ENCODE data around the gene PRKCA.

The PRKCA gene

GRCh38 chr17:66803474-66803951 is 501.1 kb downstream of the PRKCA start:
- Histone ChIP-seq H3K27me3 (no peaks in the 10 kb centered on the region), H3K4me1 (peaks cover 11% of the 10 kb centered on the region; the same call in 1 of the 2 replicates), H3K9me3 (no peaks in the 10 kb centered on the region), H3K4me3 (ENCODE audit: low read depth, low read length) (no peak overlapping the region), H3K36me3 (no peaks in the 10 kb centered on the region)
- no peak for DNase-seq
- no peak for TF ChIP-seq CTCF (IDR thresholded peaks at IDR 0.05; ENCODE audit: low read depth, low read length)

- peaks cover 11% of the 10 kb centered on the region; the same call in 1 of the 2 replicates for H3K4me1 ChIP-seq
- TF ChIP-seq CTCF (IDR thresholded peaks at IDR 0.05; ENCODE audit: low read depth, low read length) = no peak
Measured at GRCh38 chr17:66805567-66805966, 503.2 kb downstream of the PRKCA start.

GRCh38 chr17:66807182-66807581 is 504.8 kb downstream of the PRKCA start:
- Histone ChIP-seq H3K4me1 (peaks cover 11% of the 10 kb centered on the region; the same call in 1 of the 2 replicates), H3K36me3 (no peaks in the 10 kb centered on the region), H3K4me3 (ENCODE audit: low read depth, low read length) (no peak overlapping the region), H3K27me3 (no peaks in the 10 kb centered on the region), H3K9me3 (no peaks in the 10 kb centered on the region)
- no peak for TF ChIP-seq CTCF (IDR thresholded peaks at IDR 0.05; ENCODE audit: low read depth, low read length)
- DNase-seq = no peak

More at GRCh38 chr17:66805567-66805966, 503.2 kb downstream of the PRKCA start:
- no peaks in the 10 kb centered on the region for H3K9me3 ChIP-seq
- no peaks in the 10 kb centered on the region for H3K27me3 ChIP-seq
- no peaks in the 10 kb centered on the region for H3K36me3 ChIP-seq
- no peak overlapping the region for H3K4me3 ChIP-seq (ENCODE audit: low read depth, low read length)
- DNase-seq = no peak

GRCh38 chr17:66809408-66809807 is 507.0 kb downstream of the PRKCA start:
- H3K27me3 ChIP-seq = no peaks in the 10 kb centered on the region
- H3K9me3 ChIP-seq = no peaks in the 10 kb centered on the region
- H3K36me3 ChIP-seq = no peaks in the 10 kb centered on the region
- TF ChIP-seq CTCF (IDR thresholded peaks at IDR 0.05; ENCODE audit: low read depth, low read length) = no peak
- no peak for DNase-seq
- peaks cover 11% of the 10 kb centered on the region; the same call in 1 of the 2 replicates for H3K4me1 ChIP-seq
- no peak overlapping the region for H3K4me3 ChIP-seq (ENCODE audit: low read depth, low read length)

GRCh38 chr17:66810951-66811682 is 508.7 kb downstream of the PRKCA start:
- Histone ChIP-seq H3K4me1 (peaks cover 11% of the 10 kb centered on the region; the same call in 1 of the 2 replicates), H3K9me3 (no peaks in the 10 kb centered on the region), H3K36me3 (no peaks in the 10 kb centered on the region), H3K4me3 (ENCODE audit: low read depth, low read length) (no peak overlapping the region), H3K27me3 (no peaks in the 10 kb centered on the region)
- no peak for DNase-seq
- TF ChIP-seq CTCF (IDR thresholded peaks at IDR 0.05; ENCODE audit: low read depth, low read length) = no peak

GRCh38 chr17:66811683-66812054 is 509.3 kb downstream of the PRKCA start:
- H3K27me3 ChIP-seq = no peaks in the 10 kb centered on the region
- no peaks in the 10 kb centered on the region for H3K36me3 ChIP-seq
- no peaks in the 10 kb centered on the region for H3K9me3 ChIP-seq
- H3K4me1 ChIP-seq = peaks cover 11% of the 10 kb centered on the region; the same call in 1 of the 2 replicates
- no peak for TF ChIP-seq CTCF (IDR thresholded peaks at IDR 0.05; ENCODE audit: low read depth, low read length)
- no peak overlapping the region for H3K4me3 ChIP-seq (ENCODE audit: low read depth, low read length)
- no peak for DNase-seq
